Endothelial cell of umbilical vein (primary cell): ENCODE measurements around the gene PARP1.

Experiments
- CTCF ChIP-seq, 2 donors: IDR thresholded peaks; 1 replicate in 1 of 2; 2 replicates in 1 of 2; pipeline ENCODE4 v1.5.1; 2011; ENCODE audit warnings: low read length in 2 of 2, mild to moderate bottlenecking in 2 of 2, moderate library complexity in 2 of 2, control low read depth in 1 of 2, inconsistent platforms in 1 of 2, low read depth in 1 of 2; ENCODE audit not compliant: insufficient read depth in 1 of 2; ENCODE audit errors: extremely low read depth in 1 of 2
- EZH2 ChIP-seq: IDR thresholded peaks from 2 replicates; pipeline ENCODE4 v1.6.1; 2012; ENCODE audit warnings: borderline replicate concordance, low read depth, mild to moderate bottlenecking, moderate library complexity, low read length, inconsistent platforms; ENCODE audit not compliant: severe bottlenecking
- FOS ChIP-seq: IDR thresholded peaks from 2 replicates; pipeline ENCODE4 v1.6.1; 2011; ENCODE audit warnings: mild to moderate bottlenecking, low read length, moderate library complexity, borderline replicate concordance; ENCODE audit not compliant: insufficient read depth
- GATA2 ChIP-seq: IDR thresholded peaks from 2 replicates; pipeline ENCODE4 v1.7.0; 2011; ENCODE audit warnings: low read depth, mild to moderate bottlenecking, moderate library complexity, mixed read lengths, low read length; ENCODE audit not compliant: insufficient read length, insufficient read depth
- JUN ChIP-seq: IDR thresholded peaks from 2 replicates; pipeline ENCODE4 v1.6.1; 2011; ENCODE audit warnings: borderline replicate concordance, low read depth; ENCODE audit not compliant: insufficient read length, insufficient read depth
- MAX ChIP-seq: IDR thresholded peaks from 2 replicates; pipeline ENCODE4 v1.6.1; 2011; ENCODE audit not compliant: insufficient read depth, insufficient read length
- MYC ChIP-seq: IDR thresholded peaks from one replicate; pipeline ENCODE4 v1.6.1; 2011; ENCODE audit warnings: mild to moderate bottlenecking, low read depth, low read length
- POLR2A ChIP-seq: IDR thresholded peaks from 2 replicates; pipeline ENCODE4 v1.6.1; 2012; ENCODE audit warnings: low read depth, mild to moderate bottlenecking, control low read depth, low read length
- POLR2AphosphoS5 ChIP-seq: IDR thresholded peaks from 2 replicates; pipeline ENCODE4 v1.6.1; 2012; ENCODE audit warnings: low read depth, mild to moderate bottlenecking, control low read depth, low read length, moderate library complexity; ENCODE audit not compliant: insufficient read depth

GRCh38 chr1:226417350-226417749 is 9.5 kb upstream of the PARP1 start:
- TF ChIP-seq CTCF (IDR thresholded peaks at IDR 0.05; ENCODE audit: extremely low read depth in 1 of 2, insufficient read depth in 1 of 2, low read depth in 1 of 2, low read length in 2 of 2) (no peak), MAX (no peak), EZH2 (no peak), FOS (no peak), POLR2A (no peak), GATA2 (no peak), JUN (no peak), POLR2AphosphoS5 (no peak), MYC (no peak)
